ENCODE results near the gene HPS4. TPM values are rescaled to one million over a fixed set of nuclear protein-coding genes. Genes with fewer than 3 reads are reported as not detected.

The HPS4 gene
- total and polyA plus RNA-seq, 2 experiments from 2014 or later: 16.2 to 27.1 TPM

GRCh38 chr22:26527167-26527566 lies 43.6 kb upstream of the HPS4 start:
- peaks cover 7% of the 10 kb centered on the region for H3K36me3 ChIP-seq (ENCODE audit: low read depth)
- in situ Hi-C loops (cut with MboI): no loop called here
- WGBS, 2 experiments (ENCODE audit: low coverage in 1 of 2, low lambda C conversion rate in 2 of 2, missing lambda C conversion rate in 2 of 2): 77 to 78% methylated on average over 3 of the region's 3 CpGs

GRCh38 chr22:26525946-26526564 lies 42.5 kb upstream of the HPS4 start:
- H4K20me1 ChIP-seq (ENCODE audit: insufficient read depth): no peaks in the 10 kb centered on the region
- H3K79me2 ChIP-seq (ENCODE audit: insufficient read depth): no peaks in the 10 kb centered on the region
- no peaks in the 10 kb centered on the region for H3K9me2 ChIP-seq (ENCODE audit: insufficient read depth)
- H3K9me3 ChIP-seq (ENCODE audit: low read depth): no peaks in the 10 kb centered on the region
- 50 to 56% methylated on average over 7 of the region's 7 CpGs for WGBS, 2 experiments (ENCODE audit: low coverage in 1 of 2, low lambda C conversion rate in 2 of 2, missing lambda C conversion rate in 2 of 2)
- H3K27ac ChIP-seq: no peak overlapping the region
- H3K9ac ChIP-seq: no peak overlapping the region
- no peaks in the 10 kb centered on the region for H3K27me3 ChIP-seq (replicated peaks; ENCODE audit: insufficient read depth)
- no peak overlapping the region for H3K4me3 ChIP-seq
- H3F3A ChIP-seq (ENCODE audit: insufficient read depth): no peaks in the 10 kb centered on the region
- H3K36me3 ChIP-seq (ENCODE audit: low read depth): no peaks in the 10 kb centered on the region
- H3K4me1 ChIP-seq (ENCODE audit: insufficient read depth): no peaks in the 10 kb centered on the region
- H3K4me2 ChIP-seq (ENCODE audit: unreplicated experiment): no peak overlapping the region
- no peak for TF ChIP-seq EZH2 (IDR thresholded peaks at IDR 0.05; ENCODE audit: insufficient read depth, poor library complexity, severe bottlenecking)
- no peak for TF ChIP-seq EZH2phosphoT487 (IDR thresholded peaks at IDR 0.05; ENCODE audit: insufficient read depth, low read depth)
- no peak overlapping the region for H2AFZ ChIP-seq
- in situ Hi-C loops (cut with MboI): no loop called here
- no peak for DNase-seq

More at GRCh38 chr22:26527167-26527566, 43.6 kb upstream of the HPS4 start:
- TF ChIP-seq EZH2phosphoT487 (IDR thresholded peaks at IDR 0.05; ENCODE audit: insufficient read depth, low read depth) (no peak), EZH2 (IDR thresholded peaks at IDR 0.05; ENCODE audit: insufficient read depth, poor library complexity, severe bottlenecking) (no peak)
- Histone ChIP-seq H3K9ac (no peak overlapping the region), H3K4me2 (ENCODE audit: unreplicated experiment) (no peak overlapping the region), H3K27ac (no peak overlapping the region), H4K20me1 (ENCODE audit: insufficient read depth) (no peaks in the 10 kb centered on the region), H3K79me2 (ENCODE audit: insufficient read depth) (no peaks in the 10 kb centered on the region), H3K4me3 (no peak overlapping the region), H3K27me3 (replicated peaks; ENCODE audit: insufficient read depth) (no peaks in the 10 kb centered on the region), H3K9me2 (ENCODE audit: insufficient read depth) (no peaks in the 10 kb centered on the region), H3K4me1 (ENCODE audit: insufficient read depth) (no peaks in the 10 kb centered on the region), H3K9me3 (ENCODE audit: low read depth) (no peaks in the 10 kb centered on the region), H2AFZ (no peak overlapping the region), H3F3A (ENCODE audit: insufficient read depth) (no peaks in the 10 kb centered on the region)
- no peak for DNase-seq

- Histone ChIP-seq H3F3A (ENCODE audit: insufficient read depth) (no peaks in the 10 kb centered on the region), H3K4me2 (ENCODE audit: unreplicated experiment) (no peak overlapping the region), H3K27me3 (replicated peaks; ENCODE audit: insufficient read depth) (no peaks in the 10 kb centered on the region), H2AFZ (no peak overlapping the region), H3K9me2 (ENCODE audit: insufficient read depth) (no peaks in the 10 kb centered on the region), H3K9ac (no peak overlapping the region), H3K4me1 (ENCODE audit: insufficient read depth) (no peaks in the 10 kb centered on the region), H3K27ac (no peak overlapping the region), H4K20me1 (ENCODE audit: insufficient read depth) (no peaks in the 10 kb centered on the region), H3K79me2 (ENCODE audit: insufficient read depth) (no peaks in the 10 kb centered on the region), H3K9me3 (ENCODE audit: low read depth) (no peaks in the 10 kb centered on the region), H3K36me3 (ENCODE audit: low read depth) (no peaks in the 10 kb centered on the region), H3K4me3 (no peak overlapping the region)
- DNase-seq: no peak
- 65 to 67% methylated on average over 4 of the region's 4 CpGs for WGBS, 2 experiments (ENCODE audit: low coverage in 1 of 2, low lambda C conversion rate in 2 of 2, missing lambda C conversion rate in 2 of 2)
- TF ChIP-seq EZH2phosphoT487 (IDR thresholded peaks at IDR 0.05; ENCODE audit: insufficient read depth, low read depth) (no peak), EZH2 (IDR thresholded peaks at IDR 0.05; ENCODE audit: insufficient read depth, poor library complexity, severe bottlenecking) (no peak)
- in situ Hi-C loops (cut with MboI): no loop called here
These were observed 41.3 kb upstream of the HPS4 start for GRCh38 chr22:26524870-26525269.

- no peak overlapping the region for H3K4me2 ChIP-seq (ENCODE audit: unreplicated experiment)
- H3K36me3 ChIP-seq (ENCODE audit: low read depth): no peaks in the 10 kb centered on the region
- no peaks in the 10 kb centered on the region for H3K4me1 ChIP-seq (ENCODE audit: insufficient read depth)
- no peaks in the 10 kb centered on the region for H4K20me1 ChIP-seq (ENCODE audit: insufficient read depth)
- H3K27ac ChIP-seq: no peak overlapping the region
- WGBS, 2 experiments (ENCODE audit: low coverage in 1 of 2, low lambda C conversion rate in 2 of 2, missing lambda C conversion rate in 2 of 2): 88 to 91% methylated on average over 4 of the region's 4 CpGs
- 0 out of 2 replicates have a peak, but pooled peaks cover 6% of the 10 kb centered on the region for H3F3A ChIP-seq (ENCODE audit: insufficient read depth)
- no peak overlapping the region for H3K4me3 ChIP-seq
- H3K79me2 ChIP-seq (ENCODE audit: insufficient read depth): no peaks in the 10 kb centered on the region
- no peak overlapping the region for H2AFZ ChIP-seq
- no peaks in the 10 kb centered on the region for H3K9me2 ChIP-seq (ENCODE audit: insufficient read depth)
- TF ChIP-seq EZH2phosphoT487 (IDR thresholded peaks at IDR 0.05; ENCODE audit: insufficient read depth, low read depth): no peak
- TF ChIP-seq EZH2 (IDR thresholded peaks at IDR 0.05; ENCODE audit: insufficient read depth, poor library complexity, severe bottlenecking): no peak
- DNase-seq: no peak
- no peaks in the 10 kb centered on the region for H3K27me3 ChIP-seq (replicated peaks; ENCODE audit: insufficient read depth)
- H3K9ac ChIP-seq: no peak overlapping the region
- no peaks in the 10 kb centered on the region for H3K9me3 ChIP-seq (ENCODE audit: low read depth)
- in situ Hi-C loops (cut with MboI): no loop called here
These were observed 39.0 kb upstream of the HPS4 start for GRCh38 chr22:26522592-26522991.
